H1 (cell line): Measurements from ENCODE around the gene ADGRL3. TPM values are rescaled to one million over a fixed set of nuclear protein-coding genes. Genes with fewer than 3 reads are reported as not detected.
A peak's percentile ranks its signal among the peaks of the same experiment; 100 is the strongest.

Source experiments
- CTCF ChIA-PET: fragments of 300-600 bp; sonication (Branson Sonifier 250); formaldehyde crosslinking; loops from one replicate; lab custom pipeline; 2021; ENCODE audit not compliant: partially characterized antibody; lab: Charles Lee
- POLR2A ChIA-PET: fragments of 300-600 bp; sonication (Branson Sonifier 250); formaldehyde crosslinking; loops from one replicate; lab custom pipeline; 2021; ENCODE audit warnings: inconsistent platforms; ENCODE audit not compliant: partially characterized antibody; lab: Charles Lee
- DNase-seq, 2 experiments: peaks; one replicate each; pipeline versions ENCODE4 v3.0.0 to v3.0.0-alpha.2; 2010 to 2022; ENCODE audit warnings: low spot score in 2 of 2, low read depth in 1 of 2, mixed read lengths in 1 of 2
- FAIRE-seq: peaks from 2 replicates; lab custom pipeline; 2011; peaks lifted over from hg19 to GRCh38; lab: Jason Lieb, UNC
- H2AFZ ChIP-seq: 2 replicates; pipeline ENCODE4 v1.8.1; 2012; ENCODE audit warnings: low read length, inconsistent platforms
- H2AK5ac ChIP-seq: 2 replicates; pipeline ENCODE4 v1.6.1; 2013; ENCODE audit warnings: low read depth, low read length
- H2BK120ac ChIP-seq: replicated peaks from 2 replicates; pipeline ENCODE3; 2013; ENCODE audit warnings: low read depth, low read length, inconsistent platforms
- H2BK12ac ChIP-seq: 2 replicates; pipeline ENCODE4 v1.6.1; 2013; ENCODE audit warnings: low read depth, low read length
- H2BK15ac ChIP-seq: 2 replicates; pipeline ENCODE4 v1.6.1; 2013; ENCODE audit warnings: low read length
- H2BK20ac ChIP-seq: 2 replicates; pipeline ENCODE4 v1.6.1; 2013; ENCODE audit warnings: low read length
- H2BK5ac ChIP-seq: 2 replicates; pipeline ENCODE4 v1.6.1; 2013; ENCODE audit warnings: low read depth, low read length
- H3K14ac ChIP-seq: 2 replicates; pipeline ENCODE4 v1.6.1; 2013; ENCODE audit warnings: inconsistent platforms; ENCODE audit not compliant: insufficient read length
- H3K18ac ChIP-seq: 2 replicates; pipeline ENCODE4 v1.6.1; 2013; ENCODE audit warnings: low read length; ENCODE audit errors: extremely low read depth
- H3K23ac ChIP-seq: 2 replicates; pipeline ENCODE4 v1.6.1; 2013; ENCODE audit warnings: inconsistent platforms; ENCODE audit not compliant: insufficient read length
- H3K23me2 ChIP-seq: 2 replicates; pipeline ENCODE4 v1.6.1; 2013; ENCODE audit warnings: low read depth, low read length
- H3K27ac ChIP-seq: 2 replicates; pipeline ENCODE4 v1.6.1; 2011; ENCODE audit warnings: low read depth, low read length, inconsistent platforms
- H3K27me3 ChIP-seq, 4 experiments: replicated peaks in 1 of 4; 1 replicate in 1 of 4; 2 replicates in 3 of 4; pipeline versions ENCODE4 v1.6.1 to v1.8.1; 2011 to 2013; ENCODE audit warnings: low read length in 3 of 4, mild to moderate bottlenecking in 3 of 4, inconsistent platforms in 2 of 4, mixed read lengths in 2 of 4, moderate library complexity in 1 of 4; ENCODE audit not compliant: control insufficient read depth in 3 of 4, insufficient read depth in 3 of 4; ENCODE audit errors: extremely low read depth in 1 of 4
- H3K36me3 ChIP-seq, 4 experiments: 2 replicates each; pipeline versions ENCODE4 v1.6.1 to v1.8.1; 2011 to 2013; ENCODE audit warnings: mild to moderate bottlenecking in 4 of 4, low read length in 3 of 4, moderate library complexity in 2 of 4, control low read depth in 1 of 4, inconsistent platforms in 1 of 4; ENCODE audit not compliant: insufficient read depth in 4 of 4, control insufficient read depth in 2 of 4
- H3K4ac ChIP-seq: replicated peaks from 2 replicates; pipeline ENCODE3; 2013; ENCODE audit warnings: low read length, low read depth, mixed read lengths, inconsistent platforms; ENCODE audit not compliant: insufficient read length
- H3K4me1 ChIP-seq, 4 experiments: replicated peaks in 1 of 4; 1 replicate in 1 of 4; 2 replicates in 3 of 4; pipeline versions ENCODE4 v1.6.1 to v1.8.1; 2011 to 2013; ENCODE audit warnings: low read length in 3 of 4, inconsistent platforms in 2 of 4, mixed read lengths in 1 of 4; ENCODE audit not compliant: insufficient read depth in 4 of 4, control insufficient read depth in 3 of 4
- H3K4me2 ChIP-seq, 2 experiments: 2 replicates each; pipeline versions ENCODE4 v1.6.1 to v1.8.1; 2011 to 2013; ENCODE audit warnings: low read depth in 2 of 2, low read length in 2 of 2, control low read depth in 1 of 2, inconsistent platforms in 1 of 2, mild to moderate bottlenecking in 1 of 2; ENCODE audit not compliant: insufficient read depth in 1 of 2
- H3K4me3 ChIP-seq, 4 experiments: fragments of 200-600, 300-600 bp in 1 of 4; sonication (generic), shearing (Covaris generic), sonication (Bioruptor Twin) in 1 of 4; 2 replicates each; pipeline versions ENCODE4 v1.5.1 to v1.8.1; 2011 to 2016; ENCODE audit warnings: low read length in 4 of 4, low read depth in 3 of 4, control low read depth in 2 of 4, inconsistent platforms in 2 of 4, mild to moderate bottlenecking in 2 of 4, mixed read lengths in 1 of 4, moderate library complexity in 1 of 4; ENCODE audit not compliant: insufficient read depth in 2 of 4; ENCODE audit errors: extremely low read depth in 1 of 4
- H3K56ac ChIP-seq: replicated peaks from 2 replicates; pipeline ENCODE3; 2013; ENCODE audit warnings: low read depth, mild to moderate bottlenecking, mixed read lengths, low read length, inconsistent platforms; ENCODE audit not compliant: insufficient read length
- H3K79me1 ChIP-seq: 2 replicates; pipeline ENCODE4 v1.6.1; 2013; ENCODE audit warnings: low read depth, low read length, control low read depth
- H3K79me2 ChIP-seq, 2 experiments: 2 replicates each; pipeline versions ENCODE4 v1.6.1 to v1.8.1; 2012 to 2013; ENCODE audit warnings: low read length in 2 of 2, mild to moderate bottlenecking in 2 of 2, inconsistent platforms in 1 of 2; ENCODE audit not compliant: insufficient read depth in 2 of 2, control insufficient read depth in 1 of 2
- H3K9ac ChIP-seq, 4 experiments: replicated peaks in 1 of 4; 1 replicate in 1 of 4; 2 replicates in 3 of 4; pipeline versions ENCODE4 v1.6.1 to v1.8.1; 2011 to 2013; ENCODE audit warnings: low read depth in 3 of 4, low read length in 3 of 4, control low read depth in 2 of 4, mild to moderate bottlenecking in 2 of 4, moderate library complexity in 2 of 4, inconsistent platforms in 1 of 4; ENCODE audit errors: extremely low read depth in 1 of 4
- H3K9me3 ChIP-seq, 2 experiments: 2 replicates each; pipeline versions ENCODE4 v1.6.1 to v1.8.1; 2012 to 2013; ENCODE audit warnings: mild to moderate bottlenecking in 2 of 2, moderate library complexity in 2 of 2, control low read depth in 1 of 2, inconsistent platforms in 1 of 2, low read depth in 1 of 2, low read length in 1 of 2, mixed read lengths in 1 of 2; ENCODE audit not compliant: insufficient read depth in 2 of 2
- H4K20me1 ChIP-seq, 2 experiments: replicated peaks in 1 of 2; 2 replicates each; pipeline versions ENCODE3 to v1.8.1; 2011 to 2013; ENCODE audit warnings: inconsistent platforms in 2 of 2, low read length in 2 of 2, mild to moderate bottlenecking in 1 of 2; ENCODE audit not compliant: insufficient read depth in 2 of 2, control insufficient read depth in 1 of 2
- H4K5ac ChIP-seq: 2 replicates; pipeline ENCODE4 v1.6.1; 2013; ENCODE audit warnings: low read length, low read depth, mixed read lengths, inconsistent platforms; ENCODE audit not compliant: insufficient read length
- H4K8ac ChIP-seq: 2 replicates; pipeline ENCODE4 v1.8.0; 2013; ENCODE audit warnings: mild to moderate bottlenecking, moderate library complexity, low read length, inconsistent platforms; ENCODE audit not compliant: insufficient read depth; ENCODE audit errors: extremely low read depth
- H4K91ac ChIP-seq: replicated peaks from 2 replicates; pipeline ENCODE3; 2013; ENCODE audit warnings: low read length, mixed read lengths, inconsistent platforms; ENCODE audit not compliant: insufficient read length
- BRCA1 ChIP-seq: IDR thresholded peaks from 2 replicates; pipeline ENCODE4 v1.6.1; 2012; ENCODE audit warnings: low read depth, low read length, improper control_type of control experiment
- CBX8 ChIP-seq: fragments of 300-800, 300-1000 bp; sonication (generic); IDR thresholded peaks from 2 replicates; pipeline ENCODE4 v1.7.1; 2016; ENCODE audit warnings: low read depth, low read length, borderline replicate concordance
- CTBP2 ChIP-seq: IDR thresholded peaks from 2 replicates; pipeline ENCODE4 v1.7.0; 2011; ENCODE audit warnings: borderline replicate concordance, mild to moderate bottlenecking, moderate library complexity, mixed read lengths, low read length; ENCODE audit not compliant: insufficient read depth, insufficient read length
- JUND ChIP-seq: IDR thresholded peaks from 2 replicates; pipeline ENCODE4 v1.6.1; 2011; ENCODE audit warnings: mild to moderate bottlenecking, improper control_type of control experiment, low read length
- RAD21 ChIP-seq, 2 experiments: IDR thresholded peaks in 1 of 2; conservative IDR thresholded peaks in 1 of 2; 2 replicates each; pipeline ENCODE4 v1.6.1; 2011; ENCODE audit warnings: low read depth in 2 of 2, low read length in 2 of 2, improper control_type of control experiment in 1 of 2, inconsistent platforms in 1 of 2, mild to moderate bottlenecking in 1 of 2, moderate library complexity in 1 of 2
- RFX5 ChIP-seq: IDR thresholded peaks from 2 replicates; pipeline ENCODE4 v1.6.1; 2011; ENCODE audit warnings: low read depth, low read length, improper control_type of control experiment, borderline replicate concordance
- RNF2 ChIP-seq: fragments of 200-900, 300-1000 bp; sonication (generic); IDR thresholded peaks from 2 replicates; pipeline ENCODE4 v1.7.1; 2016; ENCODE audit warnings: borderline replicate concordance, low read depth, mild to moderate bottlenecking, antibody characterized with exemption, low read length; ENCODE audit not compliant: poor library complexity, severe bottlenecking; ENCODE audit errors: missing control alignments
- RXRA ChIP-seq: IDR thresholded peaks from 2 replicates; pipeline ENCODE4 v1.6.1; 2011; ENCODE audit warnings: low read depth, mild to moderate bottlenecking, low read length, moderate library complexity; ENCODE audit not compliant: insufficient read depth
- WGBS, 2 experiments: shearing (Covaris generic) in 1 of 2; methylation state at CpG; one replicate each; pipeline versions ENCODE4 v1.1.6 to v1.1.7; 2013 to 2015; ENCODE audit warnings: low lambda C conversion rate in 2 of 2, mixed read lengths in 2 of 2, inconsistent platforms in 1 of 2, low coverage in 1 of 2, missing lambda C conversion rate in 1 of 2; ENCODE audit not compliant: insufficient replicate concordance in 2 of 2, insufficient coverage in 1 of 2, insufficient read length in 1 of 2; ENCODE audit errors: extremely low coverage in 1 of 2, missing lambda C conversion rate in 1 of 2; 5-methylcytosine and 5-hydroxymethylcytosine counted together
- polyA plus RNA-seq, 7 experiments: library from polyadenylated mRNA; depleted of rRNA in 3 of 7; stranded (reverse) in 5 of 7; unstranded in 2 of 7; fragments of >200 nt in 5 of 7; fragments of 200-250 nt in 2 of 7; gene quantifications; 1 replicate in 5 of 7; 2 replicates in 1 of 7; 4 replicates in 1 of 7; pipeline versions ENCODE4 v1.2.1 to v1.2.3, GENCODE V29; 2011 to 2013; ENCODE audit warnings: missing spikeins in 2 of 7, mixed read lengths in 2 of 7
- total RNA-seq: library from RNA; stranded (reverse); fragmentation: NEBNext Ultra II Directional; extraction: Animal tissue kit (Norgen Biotek cat#: 25700); gene quantifications from 2 replicates; pipeline ENCODE4 v1.2.1, GENCODE V29; 2021
- TF ChIP-seq, protein P1 (sequence below): IDR thresholded peaks from 2 replicates; pipeline ENCODE4 v1.6.1; 2011; ENCODE audit warnings: low read length, improper control_type of control experiment
- TF ChIP-seq, protein P2 (sequence below): IDR thresholded peaks from 2 replicates; pipeline ENCODE4 v1.6.1; 2011; ENCODE audit warnings: low read depth, mild to moderate bottlenecking, low read length; ENCODE audit not compliant: insufficient read depth

ADGRL3 gene
- total and polyA plus RNA-seq, 2 of the 8 experiments (the other 6 are each of a cell fraction or from before 2014, with no cell fraction given) = 6.6 to 13.0 TPM

DNA sequence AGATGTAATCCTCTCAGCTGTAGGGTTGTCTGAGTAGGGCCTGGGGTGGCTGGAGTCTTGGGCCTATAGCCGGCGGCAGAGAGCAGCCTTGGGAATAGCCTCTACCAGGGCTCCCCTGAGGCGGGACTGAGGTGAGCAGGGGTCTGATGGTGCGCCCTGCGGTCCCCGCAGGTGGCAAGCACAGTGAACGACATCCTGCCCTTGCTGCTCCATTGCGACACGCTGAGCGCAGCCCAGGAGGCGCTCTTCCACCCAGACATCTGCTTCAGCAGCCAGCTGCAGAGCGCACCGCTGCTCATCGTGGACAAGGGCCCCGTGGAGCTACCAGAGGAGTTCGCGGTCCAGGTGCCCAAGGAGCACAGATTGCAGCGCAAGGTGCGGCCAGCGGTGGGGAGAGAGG lies 317.0 kb downstream of the ADGRL3 start:
- WGBS, 2 experiments = 12% methylated on average over 20 of the region's 20 CpGs; no CpG with 5 or more reads in 1 of the 2 experiments
- DNase-seq = peak; percentile 83 to 90
- peak overlapping the region; percentile 53 to 68 for H3K4me2 ChIP-seq
- H3K9ac ChIP-seq = no peak overlapping the region
- no peak overlapping the region for H2BK120ac ChIP-seq
- H3K4me3 ChIP-seq = peak overlapping the region in 3 of 4 experiments; percentile 4 to 51 (median 17); a peak in 5 of 8 replicates
- peak overlapping the region; percentile 51; the same call in 1 of the 2 replicates for H2AFZ ChIP-seq
- ChIA-PET POLR2A (no interaction called here), CTCF (interaction anchor here (0.6 to 3.7 kb wide), 9 partner anchors 15 to 288 kb away, joined by 3 to 35 read pairs (median 3); no protein-coding TSS in a partner anchor)
- no peak overlapping the region for H2AK5ac ChIP-seq
- H2BK5ac ChIP-seq = peak overlapping the region; percentile 71; the same call in 1 of the 2 replicates
- peak overlapping the region; percentile 62; the same call in 1 of the 2 replicates for H3K18ac ChIP-seq
- no peaks in the 10 kb centered on the region for H3K36me3 ChIP-seq
- H4K5ac ChIP-seq = no peak overlapping the region
- no peak for FAIRE-seq
- H4K20me1 ChIP-seq = no peaks in the 10 kb centered on the region
- no peak overlapping the region for H3K56ac ChIP-seq
- no peak overlapping the region for H4K91ac ChIP-seq
- no peaks in the 10 kb centered on the region for H3K79me1 ChIP-seq
- H2BK15ac ChIP-seq = no peak overlapping the region
- H3K23me2 ChIP-seq = no peaks in the 10 kb centered on the region
- H3K27ac ChIP-seq = no peak overlapping the region
- no peak overlapping the region for H3K14ac ChIP-seq
- no peak overlapping the region for H3K23ac ChIP-seq
- no peaks in the 10 kb centered on the region for H3K9me3 ChIP-seq
- peak overlapping the region; percentile 55; the same call in 1 of the 2 replicates for H2BK12ac ChIP-seq
- H3K4me1 ChIP-seq = peaks cover 0 to 14% (median 10%) of the 10 kb centered on the region in 4 experiments; a peak in 6 of 7 replicates
- H4K8ac ChIP-seq = peak overlapping the region; percentile 79
- H3K27me3 ChIP-seq = no peaks in the 10 kb centered on the region
- H2BK20ac ChIP-seq = no peak overlapping the region
- H3K4ac ChIP-seq = no peak overlapping the region
- H3K79me2 ChIP-seq = no peaks in the 10 kb centered on the region
- no peak for TF ChIP-seq RNF2
- no peak; the same call in 1 of the 2 replicates for TF ChIP-seq JUND
- no peak for TF ChIP-seq RFX5
- TF ChIP-seq RAD21 (IDR thresholded peaks at IDR 0.05 in 1 of 2, conservative IDR thresholded peaks at IDR 0.05 in 1 of 2; ENCODE audit: low read depth in 2 of 2, low read length in 2 of 2) = peak; percentile 59 to 66
- TF ChIP-seq BRCA1 = no peak
- TF ChIP-seq CTBP2 = peak; percentile 89
- TF ChIP-seq, protein P1, sequence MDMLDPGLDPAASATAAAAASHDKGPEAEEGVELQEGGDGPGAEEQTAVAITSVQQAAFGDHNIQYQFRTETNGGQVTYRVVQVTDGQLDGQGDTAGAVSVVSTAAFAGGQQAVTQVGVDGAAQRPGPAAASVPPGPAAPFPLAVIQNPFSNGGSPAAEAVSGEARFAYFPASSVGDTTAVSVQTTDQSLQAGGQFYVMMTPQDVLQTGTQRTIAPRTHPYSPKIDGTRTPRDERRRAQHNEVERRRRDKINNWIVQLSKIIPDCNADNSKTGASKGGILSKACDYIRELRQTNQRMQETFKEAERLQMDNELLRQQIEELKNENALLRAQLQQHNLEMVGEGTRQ = no peak
- TF ChIP-seq RXRA = no peak
- TF ChIP-seq CBX8 = no peak
- TF ChIP-seq, protein P2, sequence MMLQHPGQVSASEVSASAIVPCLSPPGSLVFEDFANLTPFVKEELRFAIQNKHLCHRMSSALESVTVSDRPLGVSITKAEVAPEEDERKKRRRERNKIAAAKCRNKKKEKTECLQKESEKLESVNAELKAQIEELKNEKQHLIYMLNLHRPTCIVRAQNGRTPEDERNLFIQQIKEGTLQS = no peak
